Natural killer cell (primary cell): ENCODE measurements around the gene CLEC10A. TPM values are rescaled to one million over a fixed set of nuclear protein-coding genes. Genes with fewer than 3 reads are reported as not detected.

Experiments used
- ATAC-seq, 3 donors: fragments of 150-1000 bp in 2 of 3; fragments of 200-7000 bp in 1 of 3; cut with Tn5 transposase; 1 replicate in 1 of 3; 2 replicates in 2 of 3; pipeline ENCODE4 v1.10.0; 2021; ENCODE audit warnings: mild to moderate bottlenecking in 2 of 3, moderate library complexity in 2 of 3
- DNase-seq, 2 donors: peaks; one replicate each; pipeline versions ENCODE4 v3.0.0 to v3.0.0-alpha.2; 2013 to 2021; ENCODE audit warnings: mixed read lengths in 1 of 2
- H3K27ac ChIP-seq: one replicate; pipeline ENCODE4 v1.5.1; 2013; ENCODE audit warnings: mild to moderate bottlenecking, low read length
- H3K27me3 ChIP-seq: one replicate; pipeline ENCODE4 v1.6.1; 2013; ENCODE audit warnings: low read length; ENCODE audit not compliant: control insufficient read depth, insufficient read depth
- H3K36me3 ChIP-seq: one replicate; pipeline ENCODE4 v1.6.1; 2013; ENCODE audit warnings: low read length; ENCODE audit not compliant: control insufficient read depth, insufficient read depth
- H3K4me1 ChIP-seq: one replicate; pipeline ENCODE4 v1.6.1; 2013; ENCODE audit warnings: low read length; ENCODE audit not compliant: control insufficient read depth, insufficient read depth
- H3K4me3 ChIP-seq: one replicate; pipeline ENCODE4 v1.5.1; 2013; ENCODE audit warnings: low read length
- H3K9me3 ChIP-seq: one replicate; pipeline ENCODE4 v1.6.1; 2013; ENCODE audit warnings: low read length; ENCODE audit not compliant: control insufficient read depth, insufficient read depth
- H3K27ac Mint-ChIP-seq, 2 donors: one replicate each; pipeline ENCODE4 v1.8.0; 2022; ENCODE audit warnings: mild to moderate bottlenecking in 2 of 2, mixed read lengths in 2 of 2, moderate library complexity in 1 of 2
- H3K27me3 Mint-ChIP-seq, 2 donors: one replicate each; pipeline ENCODE4 v1.8.0; 2022; ENCODE audit warnings: low read depth in 2 of 2, mixed read lengths in 2 of 2
- H3K36me3 Mint-ChIP-seq: one replicate; pipeline ENCODE4 v1.8.0; 2022; ENCODE audit warnings: mixed read lengths
- H3K4me1 Mint-ChIP-seq, 2 donors: one replicate each; pipeline ENCODE4 v1.8.0; 2022; ENCODE audit warnings: mixed read lengths in 2 of 2
- H3K4me3 Mint-ChIP-seq: one replicate; pipeline ENCODE4 v1.8.0; 2022; ENCODE audit warnings: mild to moderate bottlenecking, moderate library complexity, mixed read lengths
- H3K9me3 Mint-ChIP-seq, 2 donors: one replicate each; pipeline ENCODE4 v1.8.0; 2022; ENCODE audit warnings: mixed read lengths in 2 of 2
- WGBS: methylation state at CpG from one replicate; pipeline ENCODE4 v1.1.7; 2013; ENCODE audit warnings: missing lambda C conversion rate; ENCODE audit not compliant: insufficient coverage; 5-methylcytosine and 5-hydroxymethylcytosine counted together
- intact Hi-C: fragments of 100-400 bp; cut with micrococcal nuclease; formaldehyde crosslinking; loops from one replicate; pipeline ENCODE4 v1.14.2; 2022
- total RNA-seq, 4 donors: library from RNA; stranded (reverse); fragments of 120-200 nt in 1 of 4; gene quantifications; one replicate each; pipeline versions ENCODE4 v1.2.3 to v1.2.4, GENCODE V29; 2013 to 2022
- TF ChIP-seq, protein P1 (sequence below): fragments of 200-600 bp; IDR thresholded peaks from one replicate; pipeline ENCODE4 v1.8.0; 2022; ENCODE audit warnings: antibody characterized with exemption

Gene CLEC10A
- total RNA-seq, 3 donors from 2014 or later (not counting 1 experiment from before 2014, with no cell fraction given) = 0.54 to 2.2 (median 1.8) TPM

DNA sequence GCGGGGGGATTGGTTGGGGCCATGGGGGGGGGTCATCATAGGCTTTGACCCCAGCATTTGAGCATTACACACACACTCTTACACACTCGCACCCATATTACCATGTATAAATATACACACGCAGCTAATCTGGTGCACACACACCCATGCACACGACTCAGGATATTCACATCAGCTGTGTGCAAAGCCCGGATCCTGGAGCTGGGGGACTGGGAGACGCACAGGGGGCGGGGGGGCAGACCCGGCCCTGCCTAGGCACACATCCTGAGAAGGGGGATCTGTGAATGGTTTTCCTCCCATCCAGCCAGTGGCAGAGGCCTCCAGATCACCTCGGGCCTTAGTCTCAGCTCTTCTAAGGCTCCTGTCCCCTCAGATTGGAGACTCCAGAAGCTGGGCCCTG is 28.9 kb upstream of the CLEC10A start:
- intact Hi-C loops = no loop called here
- Histone ChIP-seq H3K9me3 (no peaks in the 10 kb centered on the region), H3K27me3 (no peaks in the 10 kb centered on the region), H3K36me3 (no peaks in the 10 kb centered on the region), H3K4me1 (peaks cover 20% of the 10 kb centered on the region), H3K4me3 (no peak overlapping the region), H3K27ac (no peak overlapping the region)
- TF ChIP-seq, protein P1, sequence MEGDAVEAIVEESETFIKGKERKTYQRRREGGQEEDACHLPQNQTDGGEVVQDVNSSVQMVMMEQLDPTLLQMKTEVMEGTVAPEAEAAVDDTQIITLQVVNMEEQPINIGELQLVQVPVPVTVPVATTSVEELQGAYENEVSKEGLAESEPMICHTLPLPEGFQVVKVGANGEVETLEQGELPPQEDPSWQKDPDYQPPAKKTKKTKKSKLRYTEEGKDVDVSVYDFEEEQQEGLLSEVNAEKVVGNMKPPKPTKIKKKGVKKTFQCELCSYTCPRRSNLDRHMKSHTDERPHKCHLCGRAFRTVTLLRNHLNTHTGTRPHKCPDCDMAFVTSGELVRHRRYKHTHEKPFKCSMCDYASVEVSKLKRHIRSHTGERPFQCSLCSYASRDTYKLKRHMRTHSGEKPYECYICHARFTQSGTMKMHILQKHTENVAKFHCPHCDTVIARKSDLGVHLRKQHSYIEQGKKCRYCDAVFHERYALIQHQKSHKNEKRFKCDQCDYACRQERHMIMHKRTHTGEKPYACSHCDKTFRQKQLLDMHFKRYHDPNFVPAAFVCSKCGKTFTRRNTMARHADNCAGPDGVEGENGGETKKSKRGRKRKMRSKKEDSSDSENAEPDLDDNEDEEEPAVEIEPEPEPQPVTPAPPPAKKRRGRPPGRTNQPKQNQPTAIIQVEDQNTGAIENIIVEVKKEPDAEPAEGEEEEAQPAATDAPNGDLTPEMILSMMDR = no peak
- Mint-ChIP-seq H3K36me3 (no peaks in the 10 kb centered on the region), H3K27ac (no peak overlapping the region), H3K4me1 (peaks cover 15 to 25% of the 10 kb centered on the region in 2 donors), H3K9me3 (no peaks in the 10 kb centered on the region), H3K4me3 (no peak overlapping the region), H3K27me3 (peaks cover 0 to 4% of the 10 kb centered on the region in 2 donors)
- DNase-seq (no peak), ATAC-seq (no peak)
- WGBS = 97% methylated on average over 8 of the region's 9 CpGs

DNA sequence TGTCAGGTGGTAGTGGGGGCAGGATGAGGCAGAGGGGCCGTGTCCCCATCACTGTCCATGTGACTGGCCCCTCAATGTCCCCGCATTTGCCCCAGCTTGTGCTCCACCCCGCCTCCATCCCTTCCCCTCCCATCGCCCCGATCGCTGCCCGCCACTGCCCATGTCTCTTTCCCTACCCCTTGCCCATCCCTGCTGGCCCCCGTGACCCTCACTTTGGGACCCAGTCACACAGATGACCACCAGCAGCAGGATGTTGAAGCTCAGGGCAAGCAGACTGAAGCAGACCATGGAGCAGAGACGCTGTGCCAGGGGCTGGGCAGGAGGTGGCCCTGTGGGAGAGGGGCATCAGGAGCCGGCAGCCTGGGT is 28.5 kb upstream of the CLEC10A start:
- no peaks in the 10 kb centered on the region for H3K9me3 ChIP-seq
- 85% methylated on average over 10 of the region's 10 CpGs for whole genome bisulfite sequencing
- no peaks in the 10 kb centered on the region for H3K36me3 ChIP-seq
- no peak for ATAC-seq
- DNase-seq = no peak
- no peak overlapping the region for H3K27ac ChIP-seq
- no peaks in the 10 kb centered on the region for H3K36me3 Mint-ChIP-seq
- TF ChIP-seq, protein P1 = no peak
- intact Hi-C loops = no loop called here
- H3K9me3 Mint-ChIP-seq = no peaks in the 10 kb centered on the region
- peaks cover 0 to 4% of the 10 kb centered on the region in 2 donors for H3K27me3 Mint-ChIP-seq
- peaks cover 15 to 25% of the 10 kb centered on the region in 2 donors for H3K4me1 Mint-ChIP-seq
- no peak overlapping the region for H3K4me3 ChIP-seq
- H3K27ac Mint-ChIP-seq = no peak overlapping the region
- no peaks in the 10 kb centered on the region for H3K27me3 ChIP-seq
- no peak overlapping the region for H3K4me3 Mint-ChIP-seq
- peaks cover 16% of the 10 kb centered on the region for H3K4me1 ChIP-seq

DNA sequence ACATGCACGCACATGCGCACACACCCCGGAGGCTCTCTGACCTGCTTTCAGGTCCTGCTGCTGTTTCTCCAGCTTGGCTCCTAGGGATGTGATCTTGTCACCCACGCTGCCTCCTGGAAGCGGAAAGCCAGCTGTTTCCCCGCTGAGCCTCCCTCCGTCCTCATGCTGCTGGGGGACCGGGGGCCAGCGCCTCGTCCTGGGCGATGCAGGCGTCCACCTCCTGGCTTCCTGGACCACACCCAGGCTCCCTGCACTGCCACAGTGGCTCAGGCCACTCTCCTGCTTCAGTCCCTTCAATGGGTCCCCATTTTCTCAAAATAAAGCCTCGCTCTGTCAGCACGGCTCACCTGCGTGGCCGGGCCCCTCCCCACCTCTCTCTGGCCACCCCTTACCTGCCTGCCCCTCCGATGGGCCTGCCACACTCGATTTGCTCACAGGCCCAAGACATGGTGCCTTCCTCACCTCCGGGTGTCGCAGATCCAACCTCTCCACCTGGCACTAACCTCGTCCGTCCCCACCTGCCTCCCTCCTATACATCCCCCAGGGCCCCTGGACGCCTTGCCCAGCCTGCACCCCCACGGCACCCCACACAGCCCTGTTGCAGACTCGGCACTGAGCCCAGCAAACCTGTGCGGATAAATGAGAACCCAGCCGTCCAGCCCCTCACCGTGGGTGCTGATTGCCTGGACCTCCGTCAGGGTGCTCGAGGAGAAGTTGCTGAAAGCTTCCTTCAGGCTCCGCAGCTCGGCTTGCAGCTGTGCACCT is 27.9 kb upstream of the CLEC10A start:
- H3K4me1 Mint-ChIP-seq = peaks cover 15 to 25% of the 10 kb centered on the region in 2 donors
- WGBS = 91% methylated on average over 32 of the region's 32 CpGs
- no peaks in the 10 kb centered on the region for H3K9me3 Mint-ChIP-seq
- no peak overlapping the region for H3K4me3 Mint-ChIP-seq
- H3K27me3 Mint-ChIP-seq = peaks cover 0 to 4% of the 10 kb centered on the region in 2 donors
- DNase-seq (no peak), ATAC-seq (no peak)
- H3K27ac Mint-ChIP-seq = no peak overlapping the region
- no peaks in the 10 kb centered on the region for H3K36me3 Mint-ChIP-seq
- intact Hi-C loops = no loop called here
- Histone ChIP-seq H3K27ac (no peak overlapping the region), H3K4me1 (peaks cover 16% of the 10 kb centered on the region), H3K9me3 (no peaks in the 10 kb centered on the region), H3K27me3 (no peaks in the 10 kb centered on the region), H3K36me3 (no peaks in the 10 kb centered on the region), H3K4me3 (no peak overlapping the region)
- TF ChIP-seq, protein P1 = no peak
